ENCODE data around the gene MYO10. TPM values are rescaled to one million over a fixed set of nuclear protein-coding genes. Genes with fewer than 3 reads are reported as not detected.

Gene MYO10
- total RNA-seq, 1 experiment from 2014 or later = 202 TPM

DNA sequence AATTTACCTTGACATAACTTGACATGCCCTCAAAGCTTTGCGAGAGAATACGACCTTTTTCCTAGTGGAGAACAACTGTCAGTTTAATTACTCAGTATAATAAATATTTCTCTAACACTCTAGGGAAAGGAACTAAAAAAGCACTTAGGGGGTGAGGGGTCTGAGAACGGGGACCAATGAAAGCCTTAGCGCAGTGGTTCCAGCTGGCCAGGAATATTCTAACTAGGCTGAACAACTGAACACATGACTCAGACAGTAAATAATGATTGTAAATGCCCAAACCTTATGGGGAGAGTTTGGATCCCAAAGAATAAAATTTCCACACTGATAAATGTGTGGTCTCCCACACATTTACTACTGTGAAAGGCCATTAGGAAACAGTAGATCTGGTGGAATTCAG is 14.9 kb downstream of the MYO10 start:
- no peak for TF ChIP-seq CTCF (conservative IDR thresholded peaks at IDR 0.05; ENCODE audit: low read depth, low read length)
- no peak for TF ChIP-seq EZH2 (IDR thresholded peaks at IDR 0.05; ENCODE audit: borderline replicate concordance, low read depth, low read length, poor library complexity, severe bottlenecking)
- intact Hi-C loops (cut with micrococcal nuclease; ENCODE audit: unreplicated experiment) = no loop called here
- Histone ChIP-seq H3K4me1 (ENCODE audit: insufficient read depth, low read length, poor library complexity, severe bottlenecking) (peaks cover 49% of the 10 kb centered on the region), H3K27ac (ENCODE audit: low read depth, low read length, poor library complexity, severe bottlenecking) (no peak overlapping the region), H3K9me3 (ENCODE audit: low read depth, low read length, poor library complexity, severe bottlenecking) (no peaks in the 10 kb centered on the region), H3K27me3 (replicated peaks; ENCODE audit: insufficient read depth, low read depth, low read length, poor library complexity) (no peaks in the 10 kb centered on the region), H3K4me3 (ENCODE audit: low read depth, low read length, poor library complexity, severe bottlenecking) (no peak overlapping the region), H3K36me3 (ENCODE audit: insufficient read depth, low read length, poor library complexity, severe bottlenecking) (no peaks in the 10 kb centered on the region)
- BruUV-seq (replicated peaks) = no TSS peak
- DNase-seq (ENCODE audit: low spot score) = no peak
- CTCF ChIA-PET = no interaction called here
- POLR2A ChIA-PET (ENCODE audit: low non-redundant PET) = no interaction called here

- DNase-seq (ENCODE audit: low spot score) = no peak
- BruUV-seq (replicated peaks) = no TSS peak
- Histone ChIP-seq H3K36me3 (ENCODE audit: insufficient read depth, low read length, poor library complexity, severe bottlenecking) (peaks cover 3% of the 10 kb centered on the region), H3K4me1 (ENCODE audit: insufficient read depth, low read length, poor library complexity, severe bottlenecking) (peaks cover 57% of the 10 kb centered on the region), H3K27ac (ENCODE audit: low read depth, low read length, poor library complexity, severe bottlenecking) (no peak overlapping the region), H3K9me3 (ENCODE audit: low read depth, low read length, poor library complexity, severe bottlenecking) (no peaks in the 10 kb centered on the region), H3K4me3 (ENCODE audit: low read depth, low read length, poor library complexity, severe bottlenecking) (no peak overlapping the region), H3K27me3 (replicated peaks; ENCODE audit: insufficient read depth, low read depth, low read length, poor library complexity) (no peaks in the 10 kb centered on the region)
- intact Hi-C loops (cut with micrococcal nuclease; ENCODE audit: unreplicated experiment) = no loop called here
- CTCF ChIA-PET = no interaction called here
- POLR2A ChIA-PET (ENCODE audit: low non-redundant PET) = no interaction called here
- TF ChIP-seq CTCF (conservative IDR thresholded peaks at IDR 0.05; ENCODE audit: low read depth, low read length) = no peak
- TF ChIP-seq EZH2 (IDR thresholded peaks at IDR 0.05; ENCODE audit: borderline replicate concordance, low read depth, low read length, poor library complexity, severe bottlenecking) = no peak
Observed at GRCh38 chr5:16920109-16920816, 15.8 kb downstream of the MYO10 start.

DNA sequence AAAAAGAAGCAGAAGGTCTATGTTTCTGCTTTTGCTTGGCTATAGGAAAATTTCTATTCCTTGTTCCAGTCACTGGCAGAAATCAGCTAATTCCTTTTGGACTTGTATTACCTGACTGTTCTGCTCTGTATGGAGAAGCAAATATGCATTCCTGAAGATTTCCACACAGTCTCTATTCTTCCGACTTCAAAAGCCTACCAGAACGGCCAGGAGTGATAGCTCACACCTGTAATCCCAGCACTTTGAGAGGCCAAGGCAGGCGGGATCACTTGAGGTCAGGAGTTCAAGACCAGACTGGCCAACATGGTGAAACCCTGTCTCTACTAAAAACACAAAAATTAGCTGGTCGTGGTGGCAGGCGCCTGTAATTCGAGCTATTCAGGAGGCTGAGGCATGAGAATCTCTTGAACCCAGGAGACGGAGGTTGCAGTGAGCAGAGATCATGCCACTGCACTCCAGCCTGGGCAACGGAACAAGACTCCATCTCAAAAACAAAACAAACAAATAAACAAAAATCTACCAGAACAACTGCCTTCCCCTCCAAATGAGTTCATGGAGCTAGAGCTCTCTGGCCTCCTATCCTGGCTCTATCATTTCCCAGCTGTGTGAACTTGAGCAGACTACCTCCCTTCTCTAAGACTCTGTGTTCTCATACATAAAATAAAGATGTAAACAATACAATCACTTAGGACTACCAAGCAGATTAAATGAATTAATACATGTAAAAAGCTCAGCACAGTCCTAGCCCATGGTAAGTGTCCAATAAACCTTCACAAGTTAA is 17.0 kb downstream of the MYO10 start:
- Histone ChIP-seq H3K27ac (ENCODE audit: low read depth, low read length, poor library complexity, severe bottlenecking) (peak overlapping the region; percentile 25), H3K4me3 (ENCODE audit: low read depth, low read length, poor library complexity, severe bottlenecking) (no peak overlapping the region), H3K4me1 (ENCODE audit: insufficient read depth, low read length, poor library complexity, severe bottlenecking) (peaks cover 62% of the 10 kb centered on the region), H3K36me3 (ENCODE audit: insufficient read depth, low read length, poor library complexity, severe bottlenecking) (peaks cover 6% of the 10 kb centered on the region), H3K9me3 (ENCODE audit: low read depth, low read length, poor library complexity, severe bottlenecking) (no peaks in the 10 kb centered on the region), H3K27me3 (replicated peaks; ENCODE audit: insufficient read depth, low read depth, low read length, poor library complexity) (no peaks in the 10 kb centered on the region)
- CTCF ChIA-PET = interaction anchor here (1.0 kb wide), 1 partner anchor 12 kb away, joined by 3 read pairs; no protein-coding TSS in a partner anchor
- no TSS peak for BruUV-seq (replicated peaks)
- TF ChIP-seq CTCF (conservative IDR thresholded peaks at IDR 0.05; ENCODE audit: low read depth, low read length) (no peak), EZH2 (IDR thresholded peaks at IDR 0.05; ENCODE audit: borderline replicate concordance, low read depth, low read length, poor library complexity, severe bottlenecking) (no peak)
- intact Hi-C loops (cut with micrococcal nuclease; ENCODE audit: unreplicated experiment) = no loop called here
- DNase-seq (ENCODE audit: low spot score) = no peak
- POLR2A ChIA-PET (ENCODE audit: low non-redundant PET) = no interaction called here

All from A673 (cell line).